SK-N-MC (cell line): ENCODE data around the gene CPT1B.
A peak's percentile ranks its signal among the peaks of the same experiment; 100 is the strongest.
"Not testable (repeated sequence)": the region's sequence is repeated elsewhere in the genome, so short reads cannot be mapped to it uniquely, and the experiment has no call there.

Experiments used
- DNase-seq: peaks from one replicate; pipeline ENCODE4 v3.0.0-alpha.2; 2011; ENCODE audit warnings: low read depth, low spot score
- H3K27ac ChIP-seq: fragments of 200-600 bp; sonication (generic); 2 replicates; pipeline ENCODE4 v1.5.1; 2016; ENCODE audit warnings: mixed run types
- H3K36me3 ChIP-seq: fragments of 200-600 bp; sonication (generic); 2 replicates; pipeline ENCODE4 v1.6.1; 2017; ENCODE audit warnings: antibody characterized with exemption, low read length, mixed read lengths; ENCODE audit not compliant: insufficient read depth
- H3K4me3 ChIP-seq: fragments of 200-600 bp; sonication (generic); 2 replicates; pipeline ENCODE4 v1.5.1; 2016
- H3K9ac ChIP-seq: fragments of 200-600 bp; sonication (generic); 2 replicates; pipeline ENCODE4 v1.8.0; 2017; ENCODE audit warnings: mixed run types, mixed read lengths; ENCODE audit not compliant: insufficient read length
- H3K9me3 ChIP-seq: fragments of 200-600 bp; sonication (generic); 2 replicates; pipeline ENCODE4 v1.6.1; 2017; ENCODE audit warnings: low read depth, mild to moderate bottlenecking, antibody characterized with exemption, low read length, moderate library complexity, mixed read lengths
- EZH2 ChIP-seq: fragments of 200-600 bp; sonication (generic); IDR thresholded peaks from one replicate; pipeline ENCODE4 v1.6.1; 2017; ENCODE audit warnings: antibody characterized with exemption
- FOXP2 ChIP-seq: optimal IDR thresholded peaks from 2 replicates; pipeline ENCODE3; 2011; ENCODE audit warnings: mild to moderate bottlenecking, moderate library complexity; ENCODE audit not compliant: insufficient read depth; ENCODE audit errors: extremely low read length, control extremely low read depth
- POLR2AphosphoS5 ChIP-seq: IDR thresholded peaks from 2 replicates; pipeline ENCODE4 v1.6.1; 2012; ENCODE audit warnings: mild to moderate bottlenecking, low read depth, low read length, borderline replicate concordance

The CPT1B gene

DNA sequence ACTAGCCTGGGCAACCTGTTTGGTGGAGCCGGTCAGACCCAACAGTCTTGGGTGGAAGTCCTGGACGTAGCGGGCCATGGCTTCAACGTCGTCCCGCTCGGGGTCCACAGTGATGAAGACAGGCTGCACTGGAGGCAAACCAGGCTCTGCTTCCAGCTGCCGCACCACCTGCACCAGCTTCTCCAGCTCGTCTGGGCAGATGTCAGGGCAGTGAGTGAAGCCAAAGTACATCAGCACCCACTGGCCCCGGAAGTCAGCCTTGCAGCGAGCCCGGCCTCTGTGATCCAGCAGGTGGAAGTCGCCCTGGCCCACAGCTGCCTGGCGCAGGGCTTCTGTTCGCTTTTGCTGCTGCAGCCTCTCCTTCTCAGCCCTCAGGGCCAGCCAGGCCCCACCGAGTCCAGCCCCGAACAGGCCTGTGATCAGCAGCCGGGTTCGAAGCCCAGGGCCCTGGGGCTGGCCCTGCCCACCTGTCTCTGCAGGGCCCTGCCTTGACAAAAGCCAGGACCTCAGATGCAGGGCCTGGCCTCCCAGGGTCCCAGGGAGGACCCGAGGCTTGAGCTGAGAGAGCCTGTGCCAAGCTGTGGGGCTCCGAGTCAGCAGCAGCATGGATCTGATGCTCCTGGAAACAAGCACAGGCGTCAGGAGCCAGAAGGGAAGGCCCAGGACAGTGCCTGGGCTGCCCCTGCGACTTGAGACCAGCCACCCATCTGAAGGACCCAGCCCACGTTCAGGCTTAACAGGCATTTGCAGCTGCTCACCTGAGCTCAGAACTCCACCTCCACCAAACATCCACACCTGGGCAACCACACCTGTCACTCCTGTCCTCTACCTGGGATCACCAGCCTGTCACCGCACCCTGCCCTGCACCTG, 54.2 kb downstream of the CPT1B start:
- no peaks in the 10 kb centered on the region for H3K9me3 ChIP-seq
- no peak for DNase-seq
- peak overlapping the region; percentile 90 for H3K9ac ChIP-seq
- H3K27ac ChIP-seq, result no peak overlapping the region
- peaks cover 23% of the 10 kb centered on the region for H3K36me3 ChIP-seq
- TF ChIP-seq EZH2 (no peak), FOXP2 (no peak)
- H3K4me3 ChIP-seq, result peak overlapping the region; percentile 84

DNA sequence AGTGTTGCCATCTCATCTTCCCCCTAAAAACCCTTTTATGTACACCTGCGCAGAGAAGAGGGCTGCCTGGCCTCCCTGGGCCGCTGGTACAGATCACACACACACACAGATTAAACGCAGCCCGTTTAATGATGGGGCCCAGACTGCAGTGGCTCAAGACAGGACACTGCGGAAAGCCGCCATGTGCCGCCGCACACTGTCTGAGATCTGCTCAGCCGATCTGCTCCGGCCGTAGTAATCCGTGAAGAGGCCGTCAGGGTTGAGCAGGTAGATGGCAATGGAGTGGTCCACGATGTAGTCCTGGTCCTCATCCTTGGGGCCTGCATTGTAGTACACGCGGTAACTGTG, 54.8 kb downstream of the CPT1B start:
- Histone ChIP-seq H3K4me3 (no peak overlapping the region), H3K9me3 (no peaks in the 10 kb centered on the region), H3K27ac (no peak overlapping the region), H3K36me3 (peaks cover 29% of the 10 kb centered on the region), H3K9ac (no peak overlapping the region)
- DNase-seq, result no peak
- no peak for TF ChIP-seq EZH2
- TF ChIP-seq FOXP2, result no peak
- no peak for TF ChIP-seq POLR2AphosphoS5

DNA sequence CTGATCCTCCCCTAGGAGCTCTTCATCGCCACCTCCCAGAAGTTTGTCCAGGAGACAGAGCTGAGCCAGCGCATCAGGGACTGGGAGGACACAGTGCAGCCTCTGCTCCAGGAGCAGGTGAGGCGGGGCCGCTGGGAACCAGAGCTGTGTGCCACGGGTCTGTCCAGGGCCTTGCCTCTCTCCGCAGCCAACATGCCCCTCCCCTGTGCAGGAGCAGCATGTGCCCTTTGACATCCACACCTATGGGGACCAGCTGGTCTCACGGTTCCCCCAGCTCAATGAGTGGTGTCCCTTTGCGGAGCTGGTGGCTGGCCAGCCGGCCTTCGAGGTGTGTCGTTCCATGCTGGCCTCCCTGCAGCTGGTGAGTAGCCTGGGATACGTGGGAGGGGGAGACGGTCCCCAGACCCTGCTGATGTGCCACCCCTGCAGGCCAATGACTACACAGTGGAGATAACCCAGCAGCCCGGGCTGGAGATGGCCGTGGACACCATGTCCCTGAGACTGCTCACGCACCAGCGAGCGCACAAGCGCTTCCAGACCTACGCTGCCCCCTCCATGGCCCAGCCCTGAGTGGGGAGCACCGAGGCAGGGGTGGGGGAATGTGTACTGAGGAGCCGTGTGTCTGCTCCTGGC, 55.3 kb downstream of the CPT1B start:
- Histone ChIP-seq H3K4me3 (no peak overlapping the region), H3K27ac (no peak overlapping the region), H3K9me3 (no peaks in the 10 kb centered on the region), H3K9ac (no peak overlapping the region), H3K36me3 (peaks cover 34% of the 10 kb centered on the region)
- no peak for TF ChIP-seq POLR2AphosphoS5
- DNase-seq, result no peak

DNA sequence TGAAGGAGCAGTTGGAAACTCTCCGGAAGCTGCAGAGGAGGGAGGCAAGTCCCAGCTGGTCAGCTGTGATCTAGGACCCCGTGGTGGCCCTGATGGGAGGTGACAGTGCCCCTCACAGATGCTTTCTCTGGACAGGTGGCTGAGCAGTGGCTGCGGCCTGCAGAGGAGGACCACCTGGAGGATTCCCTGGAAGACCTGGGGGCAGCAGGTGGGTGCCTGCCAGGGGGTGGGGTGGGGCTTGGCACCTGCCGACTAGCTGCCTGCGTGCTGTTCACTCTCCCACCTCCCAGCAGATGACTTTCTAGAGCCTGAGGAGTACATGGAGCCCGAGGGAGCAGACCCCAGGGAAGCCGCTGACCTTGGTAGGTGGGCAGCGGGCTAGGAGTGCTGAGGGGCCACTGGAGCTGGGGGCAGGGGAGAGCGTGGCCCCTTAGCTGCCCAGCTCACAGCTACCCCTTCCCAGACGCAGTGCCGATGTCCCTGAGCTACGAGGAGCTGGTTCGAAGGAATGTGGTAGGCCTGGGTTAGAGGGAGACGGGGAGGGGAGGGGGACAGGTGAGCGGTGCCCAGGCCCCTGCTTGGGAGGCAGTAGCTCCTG, 55.9 kb downstream of the CPT1B start:
- Histone ChIP-seq H3K9ac (no peak overlapping the region), H3K36me3 (peaks cover 41% of the 10 kb centered on the region), H3K27ac (no peak overlapping the region), H3K9me3 (no peaks in the 10 kb centered on the region), H3K4me3 (no peak overlapping the region)
- DNase-seq, result no peak
- TF ChIP-seq EZH2 (no peak), POLR2AphosphoS5 (no peak), FOXP2 (no peak)

DNA sequence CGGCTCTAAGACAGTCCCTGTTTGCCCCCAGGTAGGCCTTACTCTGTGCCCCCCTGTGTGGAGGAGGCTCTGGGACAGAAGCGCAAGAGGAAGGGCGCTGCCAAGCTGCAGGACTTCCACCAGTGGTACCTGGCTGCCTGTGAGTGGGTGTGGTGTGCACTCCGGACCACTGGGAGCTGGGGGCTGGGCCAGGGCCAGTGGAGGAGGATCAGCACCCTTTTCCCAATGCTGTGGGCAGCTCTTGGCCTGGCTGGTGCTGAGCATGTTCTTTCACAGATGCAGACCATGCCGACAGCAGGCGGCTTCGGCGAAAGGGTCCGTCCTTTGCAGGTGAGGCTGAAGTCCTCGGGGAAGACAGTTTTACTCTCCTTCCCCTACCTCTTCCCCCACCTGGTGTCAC, 56.5 kb downstream of the CPT1B start:
- TF ChIP-seq FOXP2, result no peak
- TF ChIP-seq POLR2AphosphoS5, result no peak
- no peak for TF ChIP-seq EZH2
- Histone ChIP-seq H3K9ac (no peak overlapping the region), H3K9me3 (no peaks in the 10 kb centered on the region), H3K4me3 (no peak overlapping the region), H3K27ac (no peak overlapping the region), H3K36me3 (peaks cover 46% of the 10 kb centered on the region)
- DNase-seq, result no peak

DNA sequence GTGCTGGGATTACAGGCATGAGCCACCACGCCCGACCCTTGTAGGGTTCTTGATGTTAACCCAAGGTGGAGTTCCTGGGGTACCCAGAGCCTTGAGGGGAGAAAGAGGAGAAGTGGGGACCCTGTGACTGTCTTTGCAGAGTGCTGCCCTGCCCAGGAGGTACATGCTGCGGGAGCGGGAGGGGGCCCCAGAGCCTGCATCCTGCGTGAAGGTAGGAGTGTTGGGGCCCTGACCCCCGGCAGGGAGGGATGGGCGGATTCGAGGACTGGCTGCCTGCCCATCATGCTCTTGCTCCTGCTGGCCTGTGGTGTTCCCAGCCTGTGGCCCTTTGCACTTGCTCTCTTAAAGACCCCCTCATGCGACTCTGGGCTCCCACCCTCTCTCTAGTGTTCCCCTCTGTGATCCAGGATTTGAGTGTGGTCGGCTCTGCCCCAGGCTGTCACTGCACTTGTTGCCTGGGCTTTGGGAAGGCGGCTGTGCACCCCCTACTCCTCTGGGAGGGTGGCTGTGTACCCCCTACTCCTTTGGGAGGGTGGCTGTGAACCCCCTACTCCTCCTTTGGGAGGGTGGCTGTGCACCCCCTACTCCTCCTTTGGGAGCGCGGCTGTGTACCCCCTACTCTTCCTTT, 57.3 kb downstream of the CPT1B start:
- H3K4me3 ChIP-seq, result no peak overlapping the region
- H3K9me3 ChIP-seq, result no peaks in the 10 kb centered on the region
- H3K36me3 ChIP-seq, result peaks cover 49% of the 10 kb centered on the region
- H3K9ac ChIP-seq, result no peak overlapping the region
- no peak overlapping the region for H3K27ac ChIP-seq
- TF ChIP-seq POLR2AphosphoS5 (no peak), FOXP2 (no peak), EZH2 (no peak)
- no peak for DNase-seq

DNA sequence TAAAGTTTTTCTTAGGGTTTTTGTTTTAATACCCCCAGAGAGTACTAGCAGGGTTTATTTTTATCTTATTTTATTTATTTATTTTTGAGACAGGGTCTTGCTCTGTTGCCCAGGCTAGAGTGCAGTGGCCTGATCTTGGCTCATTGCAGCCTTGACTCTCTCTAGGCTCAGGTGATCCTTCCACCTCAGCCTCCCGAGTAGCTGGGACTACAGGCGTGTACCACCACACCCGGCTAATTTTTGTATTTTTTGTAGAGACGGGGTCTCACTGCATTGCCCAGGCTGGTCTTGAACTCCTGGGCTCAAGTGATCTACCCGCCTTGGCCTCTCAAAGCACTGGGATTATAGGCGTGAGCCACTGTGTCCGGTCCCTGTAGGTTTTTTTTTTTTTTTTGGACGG, 58.0 kb downstream of the CPT1B start:
- not testable (repeated sequence) for H3K4me3 ChIP-seq, DNase-seq, H3K9ac ChIP-seq, H3K27ac ChIP-seq, H3K9me3 ChIP-seq
- peaks cover 49% of the 10 kb centered on the region for H3K36me3 ChIP-seq

DNA sequence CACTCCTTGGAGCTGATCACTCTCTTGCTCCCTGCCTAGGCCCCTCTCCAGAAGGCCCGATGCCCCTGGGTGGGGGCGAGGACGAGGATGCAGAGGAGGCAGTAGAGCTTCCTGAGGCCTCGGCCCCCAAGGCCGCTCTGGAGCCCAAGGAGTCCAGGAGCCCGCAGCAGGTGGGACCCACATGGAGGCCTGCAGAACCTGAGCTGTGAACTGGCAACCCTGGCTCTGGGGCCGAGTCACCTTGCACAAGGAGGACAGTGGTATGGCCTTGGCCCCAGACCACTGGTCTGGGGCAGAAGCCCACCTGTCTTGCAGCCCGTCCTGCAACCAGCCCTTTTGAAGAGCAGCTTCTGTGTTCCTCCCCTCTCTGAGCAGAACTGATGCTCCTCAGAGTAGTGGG, 59.1 kb downstream of the CPT1B start:
- H3K4me3 ChIP-seq, result no peak overlapping the region
- TF ChIP-seq FOXP2, result no peak
- no peak for TF ChIP-seq POLR2AphosphoS5
- TF ChIP-seq EZH2, result no peak
- DNase-seq, result no peak
- H3K36me3 ChIP-seq, result peaks cover 52% of the 10 kb centered on the region
- H3K27ac ChIP-seq, result no peak overlapping the region
- no peaks in the 10 kb centered on the region for H3K9me3 ChIP-seq
- H3K9ac ChIP-seq, result no peak overlapping the region
